CD4-positive, alpha-beta T cell treated with Interferon gamma for 1 hour (primary cell): Measurements from ENCODE around the gene ITPKB.

ENCODE experiments used
- DNase-seq: peaks from one replicate; pipeline ENCODE4 v3.0.0-alpha.2; 2020

The ITPKB gene

DNA sequence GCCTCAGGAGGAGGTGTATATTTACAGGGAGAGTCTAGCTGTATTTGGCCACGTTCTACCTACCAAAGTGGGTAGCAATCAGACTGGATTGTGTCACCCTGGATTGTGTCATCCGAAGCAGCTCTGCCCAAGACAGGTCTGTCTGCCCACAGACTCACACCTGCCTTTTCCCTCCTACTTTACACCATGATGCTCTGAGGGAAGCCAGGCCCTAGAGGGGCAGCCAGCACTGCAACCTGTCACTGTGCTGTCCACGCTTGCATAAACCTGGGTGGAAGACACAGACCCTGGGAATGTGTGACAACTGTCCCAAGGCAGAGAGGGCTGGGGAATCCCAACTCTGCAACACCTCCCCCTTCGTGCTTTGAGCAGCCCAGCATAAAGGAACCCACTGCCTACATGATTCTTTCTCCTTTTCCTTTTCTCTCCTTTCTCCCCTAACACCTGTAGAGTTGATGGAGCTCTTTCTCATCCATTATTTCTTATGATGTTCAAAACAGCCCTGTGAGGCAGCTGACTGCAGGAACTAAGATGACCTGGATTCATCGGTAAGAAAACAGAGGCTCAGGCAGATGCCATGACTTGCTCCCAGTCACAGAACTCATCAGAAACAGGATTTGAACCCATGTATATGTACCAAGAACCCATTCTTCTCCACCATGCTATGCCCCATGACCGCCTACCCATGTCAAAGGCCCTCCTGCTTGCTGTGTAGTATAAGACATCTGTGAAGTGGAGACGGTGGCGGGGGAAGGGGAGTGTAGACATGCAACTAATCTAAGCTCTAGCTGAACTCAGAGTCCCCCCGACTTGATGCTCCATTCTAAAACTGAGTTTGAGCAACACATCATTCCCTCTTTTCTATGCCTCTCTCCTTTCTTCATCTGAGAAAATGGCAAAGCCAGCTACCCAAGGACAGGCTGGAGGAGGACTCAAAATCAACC, 55.9 kb downstream of the ITPKB start:
- peak; percentile 19 for DNase-seq

DNA sequence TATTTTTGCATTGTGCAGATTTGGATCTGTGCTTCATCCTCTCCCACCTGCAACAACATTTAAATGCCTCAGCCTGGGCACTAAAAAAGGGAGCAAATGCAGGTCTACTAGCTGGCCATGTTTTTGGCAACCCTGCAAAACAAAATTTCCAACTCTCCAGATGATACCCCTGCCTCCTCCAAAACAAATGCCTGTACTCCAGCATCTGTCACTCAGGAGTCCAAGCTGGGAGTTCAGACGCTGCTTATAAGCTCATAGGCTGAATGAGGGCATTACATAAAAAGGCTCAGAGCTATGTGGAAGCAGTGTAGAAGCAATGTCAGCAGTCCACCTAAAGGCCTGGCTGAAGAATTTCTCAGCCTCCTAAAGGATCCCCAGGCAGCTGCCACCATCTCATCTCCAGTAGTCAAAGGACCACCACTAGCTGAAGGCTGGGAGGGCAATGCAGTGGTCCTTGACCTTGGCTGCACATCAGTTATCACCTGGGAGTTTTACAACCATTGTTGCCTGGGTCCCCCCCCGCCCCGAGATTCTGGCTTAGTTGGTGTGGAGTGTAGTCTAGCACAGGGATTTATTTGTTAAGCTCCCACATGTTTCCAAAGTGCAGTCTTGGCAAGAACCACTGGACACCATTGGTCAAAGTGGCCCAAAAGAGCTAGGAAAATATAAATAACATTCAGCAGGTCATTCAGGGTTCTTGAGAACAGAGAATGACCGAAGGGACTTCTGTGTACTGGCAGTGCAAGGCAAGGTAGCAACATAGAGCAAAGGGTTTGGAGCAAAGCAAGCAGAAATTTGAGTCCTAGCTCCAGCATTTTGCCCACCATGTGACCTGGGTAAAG, 57.2 kb downstream of the ITPKB start:
- no peak for DNase-seq

DNA sequence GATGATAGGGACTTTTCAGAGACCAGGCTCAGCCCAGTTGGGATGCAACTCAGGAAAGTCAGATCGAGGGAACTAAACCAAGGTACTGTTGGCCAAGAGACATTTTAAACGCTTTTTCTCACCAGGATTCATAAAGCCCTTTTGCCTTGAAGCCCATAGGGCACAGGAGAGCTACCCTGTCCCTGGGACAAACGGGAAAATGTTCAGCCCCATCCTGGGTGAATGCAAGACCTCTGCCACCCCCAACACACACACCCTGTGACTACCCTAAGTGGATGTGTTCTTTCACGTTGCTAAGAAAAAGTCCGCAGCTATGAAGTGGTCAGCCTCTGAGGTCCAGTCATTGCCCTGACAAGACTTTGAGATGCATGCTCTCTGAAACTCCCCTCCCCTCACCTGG, 58.4 kb downstream of the ITPKB start:
- no peak for DNase-seq

DNA sequence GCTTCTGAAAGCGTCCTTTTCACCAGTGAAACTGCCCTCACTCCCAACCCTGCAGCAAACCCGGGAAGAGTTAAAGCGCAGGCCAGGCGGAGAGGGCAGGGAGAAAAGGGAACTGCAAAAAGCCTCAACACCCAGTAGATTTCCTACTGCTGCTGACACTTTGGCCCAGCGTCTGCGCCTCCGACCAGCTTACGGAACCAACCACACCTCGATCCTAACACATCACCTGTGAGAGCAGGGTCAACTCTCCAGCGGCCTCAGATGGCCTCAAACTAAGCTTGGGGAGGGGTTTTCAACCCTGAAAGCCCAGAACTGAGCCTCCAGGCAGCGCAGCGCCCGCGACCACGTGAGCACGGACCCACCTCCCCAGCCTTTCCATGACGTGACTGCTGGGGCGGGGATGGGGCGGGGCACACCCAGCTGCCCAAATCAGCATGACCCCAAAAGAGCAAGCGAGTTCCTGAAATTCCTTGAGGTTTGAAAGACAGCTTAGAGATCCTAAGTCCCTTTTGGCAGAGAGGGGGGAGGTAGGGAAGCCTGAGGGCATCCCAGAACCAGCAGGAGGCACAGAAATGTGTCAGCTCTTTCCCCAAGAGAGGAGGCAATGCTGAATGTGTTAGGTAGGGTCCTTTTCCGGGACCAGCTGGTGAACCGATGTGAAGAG, 59.1 kb downstream of the ITPKB start:
- DNase-seq: peak; percentile 77

DNA sequence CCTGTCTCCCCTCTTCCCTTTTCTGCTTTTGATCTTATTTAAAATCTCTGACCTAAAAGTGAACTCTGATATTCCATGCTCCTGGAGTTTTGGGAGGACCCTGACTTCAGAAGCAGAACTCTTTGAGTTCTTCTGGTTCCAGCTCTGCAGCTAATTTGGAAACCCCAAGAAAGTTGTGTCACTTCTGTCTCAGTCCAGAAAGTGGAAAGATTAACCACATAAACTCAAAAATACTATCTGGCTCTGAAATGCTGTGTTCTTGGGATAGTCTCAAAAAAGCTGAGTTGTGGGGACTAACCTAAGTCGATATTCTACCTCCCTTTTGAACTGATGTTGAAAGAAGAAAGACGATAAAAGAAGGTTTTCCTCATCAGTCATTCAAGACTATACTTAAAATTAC, 59.8 kb downstream of the ITPKB start:
- no peak for DNase-seq

DNA sequence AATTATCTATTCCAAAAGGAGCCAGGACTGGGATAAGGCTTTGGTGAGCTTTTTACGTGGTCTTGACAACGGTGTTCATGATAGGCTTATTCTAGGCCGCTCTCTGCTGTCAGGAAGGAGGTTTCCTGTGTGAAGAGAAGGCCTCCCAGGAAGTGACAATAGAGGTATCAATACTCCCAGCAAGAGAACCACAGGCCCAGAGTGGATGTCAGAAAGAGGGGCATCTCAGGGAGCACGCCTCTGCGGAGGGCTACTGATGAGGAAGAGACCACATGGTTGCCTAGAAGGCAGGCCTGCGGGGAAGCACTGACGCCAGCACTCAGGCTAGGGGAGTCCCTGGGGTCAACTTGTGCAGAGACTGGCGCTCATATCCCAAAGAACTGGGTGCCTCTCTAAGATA, 60.4 kb downstream of the ITPKB start:
- peak; percentile 31 for DNase-seq

DNA sequence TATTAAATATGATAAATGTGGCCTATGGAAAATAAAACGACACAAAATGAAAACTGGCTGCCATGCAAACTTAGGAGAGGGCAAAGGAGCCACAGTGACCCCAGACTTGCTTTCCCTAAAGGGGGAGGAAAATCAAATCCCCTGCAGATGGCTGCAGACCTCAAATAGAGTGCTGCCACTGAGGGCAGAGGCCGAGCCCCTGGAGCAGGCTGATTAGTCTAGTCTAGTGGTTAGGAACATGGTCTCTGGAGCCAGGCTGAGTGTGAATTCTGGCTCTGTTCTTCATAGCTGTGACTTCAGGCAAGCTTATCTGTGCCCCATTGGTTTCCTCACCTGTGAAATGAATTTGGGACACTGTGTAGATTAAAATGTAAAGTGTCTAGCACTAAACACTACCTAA, 60.8 kb downstream of the ITPKB start:
- DNase-seq: no peak

DNA sequence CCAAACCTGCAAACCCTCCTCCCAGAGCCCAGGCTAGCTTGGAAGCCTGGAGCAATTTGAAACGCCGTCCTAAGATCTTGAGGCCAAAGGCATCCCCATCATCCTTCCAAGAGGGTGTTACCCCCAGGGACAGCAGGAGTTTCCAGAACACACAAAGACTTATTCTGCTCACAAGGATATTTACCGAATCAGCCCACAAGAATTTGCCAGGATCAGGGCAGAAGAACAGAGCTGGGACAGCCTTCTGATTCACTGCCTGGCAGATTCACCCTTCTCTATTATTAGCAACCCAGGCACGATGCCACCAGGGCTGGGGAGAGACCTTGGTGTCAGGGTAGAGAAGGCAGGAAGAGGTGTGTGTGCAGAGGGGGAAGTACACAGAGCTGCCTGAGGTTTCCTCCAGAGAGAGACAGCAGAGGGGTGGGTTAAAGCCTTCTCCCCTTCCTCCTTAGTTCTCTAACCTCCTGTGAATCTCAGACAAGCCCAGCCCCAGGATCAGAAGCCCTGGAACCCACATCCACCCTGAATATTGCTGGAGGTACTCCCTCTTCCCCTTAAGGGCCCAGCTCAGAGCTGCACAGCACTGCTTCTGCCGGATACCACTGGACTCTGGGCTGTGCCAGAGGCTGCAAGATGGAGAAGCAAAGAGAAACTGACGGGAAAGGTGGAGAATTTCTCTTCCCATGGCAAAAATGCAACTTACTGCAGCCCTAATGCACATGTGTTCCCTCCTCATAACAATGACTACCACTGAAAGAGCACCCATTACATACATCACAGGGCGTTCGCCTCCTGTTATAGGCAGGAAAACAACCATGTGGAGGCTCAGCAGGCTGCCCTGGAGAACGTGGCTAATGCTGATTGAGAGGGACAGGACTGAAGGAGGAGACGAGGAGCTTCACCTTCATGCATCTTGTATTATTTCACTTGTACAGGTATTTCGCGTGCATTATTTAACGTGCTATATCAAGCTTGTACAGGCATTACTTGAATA, 61.8 kb downstream of the ITPKB start:
- DNase-seq: peak; percentile 79

DNA sequence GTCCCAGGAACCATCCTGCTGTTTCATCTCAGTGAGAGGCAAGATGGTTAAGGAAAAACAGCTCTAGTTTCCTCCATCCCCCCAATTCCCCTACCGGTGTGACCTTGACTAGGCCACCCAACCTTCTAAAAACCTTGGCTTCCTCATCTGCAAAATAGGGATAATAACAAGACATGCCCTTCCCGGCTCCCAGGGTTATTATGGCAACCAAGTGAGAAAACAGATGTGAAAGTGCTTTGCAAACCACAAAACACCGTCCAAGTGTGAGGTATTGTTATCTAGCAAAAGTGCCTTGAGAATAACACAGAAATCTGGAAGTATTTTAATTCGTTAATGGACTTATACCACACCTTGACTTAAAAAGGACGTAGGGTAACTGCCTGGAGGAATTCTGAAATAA, 62.7 kb downstream of the ITPKB start:
- DNase-seq: no peak

DNA sequence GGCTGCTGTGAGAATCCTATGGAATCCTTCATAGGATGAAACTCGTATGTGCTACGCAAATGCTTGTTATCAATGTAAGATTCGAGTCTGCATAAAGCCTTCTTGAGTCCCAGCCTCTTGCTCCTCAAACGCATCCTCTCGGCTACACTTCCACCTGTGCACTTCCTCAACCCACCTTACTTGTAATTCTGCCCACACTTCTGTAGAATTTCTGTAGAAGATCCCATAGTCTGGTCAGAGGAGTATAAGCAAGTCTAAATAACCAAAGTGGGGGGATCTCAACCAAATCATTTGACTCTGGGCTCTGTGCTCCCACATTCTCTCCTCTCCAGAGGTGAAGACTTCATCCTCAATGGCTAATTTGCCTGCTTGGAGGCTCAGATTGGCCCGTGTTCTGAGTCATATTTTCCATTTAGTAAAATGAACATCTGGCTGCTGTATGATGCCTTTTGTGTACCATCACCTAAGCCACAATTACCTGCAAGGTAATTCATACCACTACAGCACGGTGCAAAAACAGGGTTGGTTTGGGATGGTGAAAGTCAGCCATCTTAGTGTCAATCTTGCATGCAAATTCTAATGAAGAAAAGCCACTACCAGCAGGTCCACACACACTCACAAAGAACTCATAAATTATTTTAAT, 63.2 kb downstream of the ITPKB start:
- DNase-seq: no peak

DNA sequence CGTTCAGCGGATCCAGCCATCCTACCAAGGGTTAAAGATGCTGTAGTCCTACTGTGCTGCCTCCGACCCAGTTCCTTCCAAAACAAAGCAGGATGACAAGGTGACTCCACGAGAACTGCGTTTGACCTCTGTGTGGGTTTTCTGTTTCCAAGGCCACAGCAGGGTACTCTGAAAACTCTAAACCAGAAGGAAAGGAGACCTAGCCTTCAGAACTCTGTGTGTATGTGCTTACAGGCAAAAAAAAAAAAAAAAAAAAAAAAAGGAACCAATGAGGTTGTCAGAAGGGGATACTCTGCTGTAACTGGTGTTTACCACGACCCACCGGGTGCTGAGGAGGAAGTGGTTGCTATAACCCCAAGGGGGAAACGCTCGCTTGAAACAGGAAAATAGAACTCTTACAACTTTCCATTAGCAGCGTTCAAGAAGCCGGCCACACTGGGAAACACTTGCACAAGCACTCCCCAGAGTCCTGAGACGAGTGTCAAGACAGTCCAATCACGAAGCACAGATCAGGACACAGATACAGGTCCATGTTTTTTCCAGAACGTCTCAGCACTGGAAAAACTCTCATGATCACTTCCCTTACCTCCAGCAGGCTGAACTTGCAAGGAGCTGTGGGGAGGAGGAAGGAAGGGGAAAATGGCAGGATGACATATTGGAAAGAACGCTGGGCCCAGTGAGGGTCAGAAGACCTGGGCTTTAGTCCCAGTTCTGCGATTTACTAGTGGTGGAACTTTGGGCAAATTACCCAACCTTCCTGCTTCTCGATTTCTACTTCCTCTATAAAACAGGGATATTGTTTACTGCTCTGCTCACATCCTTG, 64.0 kb downstream of the ITPKB start:
- DNase-seq: peak; percentile 87

DNA sequence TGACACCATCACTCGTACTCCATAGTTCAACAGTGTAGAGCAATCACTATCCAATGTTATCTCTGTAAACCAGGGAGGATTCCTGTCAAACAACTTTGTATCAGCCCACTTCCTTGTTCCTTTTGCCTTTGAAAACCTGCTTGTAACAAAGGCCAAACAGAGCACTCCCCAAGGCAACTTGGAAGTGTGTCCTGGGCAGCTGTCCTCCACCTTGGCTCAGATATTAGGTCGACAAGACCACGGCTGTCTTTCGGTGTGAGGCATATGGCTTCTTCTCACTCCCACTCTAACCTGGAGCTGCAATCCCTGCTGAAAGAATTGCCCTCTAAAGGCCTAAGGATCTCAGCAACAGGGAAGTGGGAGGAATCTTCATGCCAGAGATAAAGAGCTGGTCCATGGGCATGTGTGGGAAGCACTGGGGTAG, 66.7 kb downstream of the ITPKB start:
- no peak for DNase-seq

DNA sequence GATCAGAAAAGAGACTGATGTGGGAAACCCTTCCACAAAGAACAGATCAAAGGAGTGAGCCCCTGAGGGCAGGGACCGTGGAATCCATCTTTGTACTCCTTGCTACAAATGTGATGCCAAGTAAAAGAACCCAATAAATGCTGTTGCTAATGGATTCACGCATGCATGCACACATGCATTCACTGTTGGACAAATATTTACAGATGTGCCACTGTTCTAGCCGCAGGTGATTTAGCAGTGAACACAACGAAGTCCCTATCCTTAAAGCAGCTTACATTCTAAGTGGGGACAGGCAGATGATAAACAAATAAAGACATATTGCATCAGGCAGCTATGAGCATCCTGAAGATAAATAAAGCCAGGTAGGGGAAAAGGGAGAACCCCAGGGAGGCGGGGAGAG, 67.8 kb downstream of the ITPKB start:
- no peak for DNase-seq

DNA sequence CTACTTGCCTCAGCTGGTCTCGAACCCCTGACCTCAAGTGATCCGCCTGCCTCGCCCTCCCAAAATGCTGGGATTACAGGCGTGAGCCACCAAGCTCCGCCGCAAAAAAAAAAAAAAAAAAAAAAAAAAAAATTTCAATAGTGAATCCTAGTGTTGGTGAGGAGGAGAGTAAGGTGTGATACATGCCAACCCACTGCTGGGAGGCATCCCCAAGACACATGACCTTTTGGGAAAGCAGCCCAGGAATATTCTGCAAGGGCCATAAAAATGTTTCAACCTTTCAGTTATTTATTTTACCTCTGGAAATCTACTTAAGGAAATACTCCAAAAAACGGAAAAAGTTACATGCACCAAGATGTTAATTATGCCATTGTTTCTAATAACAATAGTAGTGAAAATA, 69.0 kb downstream of the ITPKB start:
- no peak for DNase-seq

DNA sequence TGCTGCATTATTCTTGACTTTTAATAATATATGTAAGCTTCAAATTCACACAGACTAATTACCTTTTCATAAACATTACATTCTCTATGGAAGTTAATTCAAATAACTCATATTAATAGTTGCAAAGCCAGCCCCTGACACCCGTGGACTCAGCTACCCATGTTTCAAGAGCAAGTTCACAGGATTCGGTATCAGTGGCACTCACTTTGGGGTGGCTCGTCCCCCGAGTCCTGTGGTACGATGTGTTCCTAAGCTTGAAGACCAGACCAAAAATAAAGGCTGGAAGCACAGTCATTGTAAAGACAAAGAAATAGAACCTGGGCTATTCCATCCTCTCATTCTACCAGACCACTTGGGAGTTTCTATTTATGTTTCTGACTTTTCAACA, 70.9 kb downstream of the ITPKB start:
- DNase-seq: no peak

DNA sequence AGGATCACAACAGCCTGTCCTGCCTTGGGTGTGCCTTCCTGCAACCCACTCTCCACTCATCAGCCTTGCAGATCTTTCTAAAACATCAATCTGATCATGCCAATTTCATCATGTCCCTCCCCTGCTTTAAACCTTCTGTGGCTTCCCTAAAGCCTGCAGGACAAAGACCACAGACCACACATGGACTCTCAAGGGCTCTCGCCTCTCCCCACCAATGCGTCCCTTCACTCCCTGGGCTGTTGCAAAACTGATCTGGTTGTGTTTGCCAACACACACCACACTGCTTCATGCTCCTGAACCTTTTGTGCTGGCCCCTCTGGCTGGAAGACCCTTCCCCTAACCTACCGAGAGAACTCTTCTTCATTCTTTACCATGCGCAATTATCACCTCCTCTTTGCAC, 72.4 kb downstream of the ITPKB start:
- DNase-seq: no peak

DNA sequence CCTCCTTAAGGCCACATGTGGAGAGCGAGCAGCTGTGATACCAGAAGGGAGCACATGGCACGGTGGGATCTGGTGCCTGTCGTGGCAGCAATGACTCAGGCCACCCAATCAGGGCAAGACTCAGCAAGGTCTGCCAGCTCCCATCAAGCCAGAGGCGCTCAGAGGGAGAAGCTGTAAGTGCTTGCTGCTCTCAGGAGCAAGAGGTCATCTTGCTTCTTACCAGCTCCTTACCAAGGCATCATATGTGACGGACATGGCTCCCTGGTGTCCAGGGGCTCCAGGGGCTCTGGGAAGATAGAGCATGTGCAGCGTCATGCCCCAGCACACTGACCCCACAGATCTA, 72.9 kb downstream of the ITPKB start:
- no peak for DNase-seq

DNA sequence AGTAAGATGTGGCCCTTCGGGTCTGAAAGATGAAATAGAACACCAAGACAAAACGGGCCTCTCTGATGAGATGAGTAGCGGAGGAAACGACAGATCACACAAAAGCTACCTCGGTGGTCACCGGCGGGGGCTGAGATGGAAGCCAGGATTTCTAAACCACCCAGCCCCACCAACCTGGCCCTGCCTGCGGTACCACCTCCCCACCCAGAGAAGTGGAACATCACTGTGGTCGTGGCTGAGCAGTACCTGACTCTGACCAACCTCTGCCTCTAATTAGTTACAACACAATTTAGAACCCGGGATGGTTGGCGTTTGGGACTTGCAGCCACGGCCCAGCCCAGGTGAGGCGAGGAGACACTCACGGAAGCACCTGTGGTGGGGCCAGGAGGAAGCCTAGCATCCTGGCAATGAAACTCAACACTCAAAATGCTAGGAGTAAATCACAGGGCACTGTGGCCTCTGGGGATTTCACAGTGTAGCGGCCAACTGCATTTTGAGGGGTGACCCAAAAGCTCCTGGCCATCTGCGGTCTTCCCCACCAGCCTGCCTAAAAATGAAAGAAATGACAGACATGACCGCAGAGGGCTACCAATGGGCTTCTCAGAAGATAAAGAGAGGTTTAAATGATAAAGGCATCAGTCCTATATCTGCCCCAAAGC, 73.4 kb downstream of the ITPKB start:
- no peak for DNase-seq

DNA sequence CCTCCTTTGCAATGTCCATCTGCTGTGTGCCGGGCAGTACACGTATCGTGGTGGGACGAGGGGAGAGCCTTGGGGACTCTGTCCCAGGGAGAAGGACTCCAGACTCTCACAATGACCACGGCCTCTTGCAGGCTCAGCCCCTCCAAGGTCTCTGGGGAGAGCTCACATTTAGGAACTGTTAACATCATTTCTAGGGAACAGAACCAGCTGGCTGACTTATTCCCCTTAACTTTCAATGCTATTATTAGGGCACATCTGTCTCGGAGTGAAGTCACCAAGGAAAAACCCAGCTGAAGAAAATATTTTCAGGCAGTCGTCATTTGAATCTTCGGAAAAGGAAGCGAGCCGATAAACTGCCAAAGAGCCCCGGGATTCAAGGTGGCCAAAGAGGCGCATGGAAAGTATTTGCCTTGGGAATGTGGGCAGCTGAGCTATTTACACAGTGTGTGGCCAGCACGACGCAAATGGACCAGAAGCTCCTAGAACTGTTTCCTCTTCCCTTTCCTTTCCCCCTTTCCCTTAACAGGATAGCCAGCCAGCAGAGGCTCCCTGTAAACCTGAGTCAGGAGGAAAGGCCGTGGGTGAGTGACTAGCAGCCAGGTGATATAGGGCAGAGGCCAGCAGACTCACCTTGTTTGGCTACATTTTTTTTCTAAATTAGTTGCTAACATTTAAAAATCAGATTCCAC, 74.5 kb downstream of the ITPKB start:
- no peak for DNase-seq

DNA sequence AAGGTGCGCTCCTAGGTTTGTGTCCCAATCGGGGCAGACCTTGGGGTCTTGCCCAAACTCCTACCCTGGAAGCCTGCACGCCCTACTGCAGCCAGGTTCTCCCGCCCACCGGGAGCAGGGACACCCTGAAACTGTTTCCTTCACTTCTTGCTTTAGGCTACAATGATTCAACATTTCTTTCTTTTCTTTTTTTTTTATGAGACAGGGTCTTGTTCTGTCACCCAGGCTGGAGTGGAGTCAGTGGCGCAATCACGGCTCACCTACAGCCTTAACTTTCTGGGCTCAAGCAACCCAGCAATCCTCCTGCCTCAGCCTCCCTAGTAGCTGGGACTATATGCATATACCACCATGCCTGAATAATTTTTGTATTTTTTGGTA, 75.8 kb downstream of the ITPKB start:
- no peak for DNase-seq
